ENCODE results near the gene ITGA11.

Gene ITGA11

GRCh38 chr15:68304589-68305337, 127.2 kb downstream of the ITGA11 start:
- no peaks in the 10 kb centered on the region for H3K9me3 Mint-ChIP-seq
- peaks cover 10% of the 10 kb centered on the region for H3K27me3 Mint-ChIP-seq (ENCODE audit: low read depth, poor library complexity)
- H3K27ac Mint-ChIP-seq = peak overlapping the region; percentile 66
- H3K4me3 Mint-ChIP-seq = peak overlapping the region; percentile 33
- no peak for TF ChIP-seq CTCF (IDR thresholded peaks at IDR 0.05)
- no peak for DNase-seq
- peaks cover 33% of the 10 kb centered on the region for H3K4me1 Mint-ChIP-seq
- H3K36me3 Mint-ChIP-seq (ENCODE audit: low read depth) = no peaks in the 10 kb centered on the region

GRCh38 chr15:68303560-68304436, 128.2 kb downstream of the ITGA11 start:
- no peaks in the 10 kb centered on the region for H3K9me3 Mint-ChIP-seq
- peak overlapping the region; percentile 58 for H3K27ac Mint-ChIP-seq
- H3K4me1 Mint-ChIP-seq = peaks cover 33% of the 10 kb centered on the region
- H3K36me3 Mint-ChIP-seq (ENCODE audit: low read depth) = no peaks in the 10 kb centered on the region
- no peak for TF ChIP-seq CTCF (IDR thresholded peaks at IDR 0.05)
- peaks cover 10% of the 10 kb centered on the region for H3K27me3 Mint-ChIP-seq (ENCODE audit: low read depth, poor library complexity)
- no peak for DNase-seq
- no peak overlapping the region for H3K4me3 Mint-ChIP-seq

- Mint-ChIP-seq H3K36me3 (ENCODE audit: low read depth) (no peaks in the 10 kb centered on the region), H3K9me3 (no peaks in the 10 kb centered on the region), H3K4me1 (peaks cover 33% of the 10 kb centered on the region), H3K27me3 (ENCODE audit: low read depth, poor library complexity) (peaks cover 6% of the 10 kb centered on the region), H3K27ac (no peak overlapping the region), H3K4me3 (no peak overlapping the region)
- DNase-seq = no peak
- no peak for TF ChIP-seq CTCF (IDR thresholded peaks at IDR 0.05)
Measured at GRCh38 chr15:68303134-68303533, 128.8 kb downstream of the ITGA11 start.

- Mint-ChIP-seq H3K27ac (no peak overlapping the region), H3K9me3 (no peaks in the 10 kb centered on the region), H3K4me3 (no peak overlapping the region), H3K4me1 (peaks cover 33% of the 10 kb centered on the region), H3K36me3 (ENCODE audit: low read depth) (no peaks in the 10 kb centered on the region), H3K27me3 (ENCODE audit: low read depth, poor library complexity) (peaks cover 6% of the 10 kb centered on the region)
- no peak for TF ChIP-seq CTCF (IDR thresholded peaks at IDR 0.05)
- DNase-seq = no peak
Measured at GRCh38 chr15:68302729-68303128, 129.2 kb downstream of the ITGA11 start.

- Mint-ChIP-seq H3K9me3 (no peaks in the 10 kb centered on the region), H3K27me3 (ENCODE audit: low read depth, poor library complexity) (peaks cover 2% of the 10 kb centered on the region), H3K36me3 (ENCODE audit: low read depth) (peaks cover 3% of the 10 kb centered on the region)
Measured at GRCh38 chr15:68301301-68301700, 130.7 kb downstream of the ITGA11 start.

More at GRCh38 chr15:68301301-68301700, 130.7 kb downstream of the ITGA11 start:
- no peak for TF ChIP-seq CTCF (IDR thresholded peaks at IDR 0.05)
- no peak for DNase-seq
- H3K4me3 Mint-ChIP-seq = no peak overlapping the region
- H3K27ac Mint-ChIP-seq = no peak overlapping the region
- peaks cover 25% of the 10 kb centered on the region for H3K4me1 Mint-ChIP-seq

All from nephron progenitor cell (in vitro differentiated cells).